Stimulated activated naive CD8-positive, alpha-beta T cell treated with anti-CD3 and anti-CD28 coated beads, Interleukin-15, Interleukin-2, amounts not matched to agents 100 ng/mL and 50 ng/mL, for 24 hours (primary cell): ENCODE data around the gene CLIP1.
"Not testable (repeated sequence)": the region's sequence is repeated elsewhere in the genome, so short reads cannot be mapped to it uniquely, and the experiment has no call there.

Experiments
- H3K27ac Mint-ChIP-seq: one replicate; pipeline ENCODE4 v1.8.0; 2021; ENCODE audit warnings: mild to moderate bottlenecking, mixed read lengths
- H3K27me3 Mint-ChIP-seq: one replicate; pipeline ENCODE4 v1.8.0; 2021; ENCODE audit warnings: mixed read lengths
- H3K36me3 Mint-ChIP-seq: one replicate; pipeline ENCODE4 v1.8.0; 2021; ENCODE audit warnings: low read depth, mixed read lengths
- H3K4me1 Mint-ChIP-seq: one replicate; pipeline ENCODE4 v1.8.0; 2021; ENCODE audit warnings: low read depth, mixed read lengths
- H3K4me3 Mint-ChIP-seq: one replicate; pipeline ENCODE4 v1.8.0; 2021; ENCODE audit warnings: mild to moderate bottlenecking, mixed read lengths
- H3K9me3 Mint-ChIP-seq: one replicate; pipeline ENCODE4 v1.8.0; 2021; ENCODE audit warnings: mixed read lengths

The CLIP1 gene

GRCh38 chr12:122393817-122394216 is 28.7 kb downstream of the CLIP1 start:
- no peaks in the 10 kb centered on the region for H3K27me3 Mint-ChIP-seq
- H3K27ac Mint-ChIP-seq: no peak overlapping the region
- peaks cover 12% of the 10 kb centered on the region for H3K36me3 Mint-ChIP-seq
- H3K9me3 Mint-ChIP-seq: no peaks in the 10 kb centered on the region
- peaks cover 16% of the 10 kb centered on the region for H3K4me1 Mint-ChIP-seq
- no peak overlapping the region for H3K4me3 Mint-ChIP-seq

GRCh38 chr12:122392411-122392810 is 30.1 kb downstream of the CLIP1 start:
- Mint-ChIP-seq H3K36me3 (peaks cover 9% of the 10 kb centered on the region), H3K4me1 (peaks cover 16% of the 10 kb centered on the region), H3K27me3 (no peaks in the 10 kb centered on the region), H3K4me3 (no peak overlapping the region), H3K9me3 (no peaks in the 10 kb centered on the region), H3K27ac (no peak overlapping the region)

GRCh38 chr12:122389677-122390076 is 32.8 kb downstream of the CLIP1 start:
- H3K36me3 Mint-ChIP-seq: no peaks in the 10 kb centered on the region
- H3K4me1 Mint-ChIP-seq: peaks cover 6% of the 10 kb centered on the region
- no peaks in the 10 kb centered on the region for H3K27me3 Mint-ChIP-seq
- H3K27ac Mint-ChIP-seq: no peak overlapping the region
- H3K9me3 Mint-ChIP-seq: no peaks in the 10 kb centered on the region
- H3K4me3 Mint-ChIP-seq: no peak overlapping the region

- no peak overlapping the region for H3K27ac Mint-ChIP-seq
- no peak overlapping the region for H3K4me3 Mint-ChIP-seq
- no peaks in the 10 kb centered on the region for H3K27me3 Mint-ChIP-seq
- no peaks in the 10 kb centered on the region for H3K4me1 Mint-ChIP-seq
- no peaks in the 10 kb centered on the region for H3K9me3 Mint-ChIP-seq
- no peaks in the 10 kb centered on the region for H3K36me3 Mint-ChIP-seq
Measured at GRCh38 chr12:122387887-122388286, 34.6 kb downstream of the CLIP1 start.

- Mint-ChIP-seq H3K27ac (no peak overlapping the region), H3K27me3 (no peaks in the 10 kb centered on the region), H3K36me3 (no peaks in the 10 kb centered on the region)
Measured at GRCh38 chr12:122385171-122386016, 37.1 kb downstream of the CLIP1 start.

GRCh38 chr12:122382919-122383350 is 39.5 kb downstream of the CLIP1 start:
- Mint-ChIP-seq H3K4me1 (no peaks in the 10 kb centered on the region), H3K4me3 (no peak overlapping the region), H3K36me3 (peaks cover 4% of the 10 kb centered on the region), H3K27ac (no peak overlapping the region), H3K9me3 (no peaks in the 10 kb centered on the region), H3K27me3 (no peaks in the 10 kb centered on the region)

More at GRCh38 chr12:122385171-122386016, 37.1 kb downstream of the CLIP1 start:
- Mint-ChIP-seq H3K4me1 (no peaks in the 10 kb centered on the region), H3K4me3 (no peak overlapping the region), H3K9me3 (no peaks in the 10 kb centered on the region)

GRCh38 chr12:122381021-122381420 is 41.4 kb downstream of the CLIP1 start:
- H3K27me3 Mint-ChIP-seq: no peaks in the 10 kb centered on the region
- peaks cover 13% of the 10 kb centered on the region for H3K36me3 Mint-ChIP-seq
- H3K27ac Mint-ChIP-seq: no peak overlapping the region
- no peaks in the 10 kb centered on the region for H3K9me3 Mint-ChIP-seq
- no peaks in the 10 kb centered on the region for H3K4me1 Mint-ChIP-seq
- H3K4me3 Mint-ChIP-seq: no peak overlapping the region

- H3K27me3 Mint-ChIP-seq, H3K4me1 Mint-ChIP-seq, H3K27ac Mint-ChIP-seq, H3K9me3 Mint-ChIP-seq, H3K4me3 Mint-ChIP-seq: not testable (repeated sequence)
- H3K36me3 Mint-ChIP-seq: peaks cover 32% of the 10 kb centered on the region
Measured at GRCh38 chr12:122376751-122377150, 45.7 kb downstream of the CLIP1 start.

GRCh38 chr12:122374707-122375106 is 47.8 kb downstream of the CLIP1 start:
- H3K36me3 Mint-ChIP-seq: peaks cover 38% of the 10 kb centered on the region

GRCh38 chr12:122371475-122372045 is 50.9 kb downstream of the CLIP1 start:
- peaks cover 19% of the 10 kb centered on the region for H3K4me1 Mint-ChIP-seq
- H3K27ac Mint-ChIP-seq: no peak overlapping the region
- no peaks in the 10 kb centered on the region for H3K27me3 Mint-ChIP-seq
- H3K36me3 Mint-ChIP-seq: peaks cover 49% of the 10 kb centered on the region
- no peaks in the 10 kb centered on the region for H3K9me3 Mint-ChIP-seq
- H3K4me3 Mint-ChIP-seq: no peak overlapping the region

More at GRCh38 chr12:122374707-122375106, 47.8 kb downstream of the CLIP1 start:
- no peak overlapping the region for H3K27ac Mint-ChIP-seq
- H3K4me1 Mint-ChIP-seq: peaks cover 4% of the 10 kb centered on the region
- no peaks in the 10 kb centered on the region for H3K9me3 Mint-ChIP-seq
- H3K4me3 Mint-ChIP-seq: no peak overlapping the region
- H3K27me3 Mint-ChIP-seq: no peaks in the 10 kb centered on the region

- Mint-ChIP-seq H3K27me3 (no peaks in the 10 kb centered on the region), H3K36me3 (peaks cover 38% of the 10 kb centered on the region), H3K9me3 (no peaks in the 10 kb centered on the region), H3K4me1 (peaks cover 21% of the 10 kb centered on the region), H3K4me3 (no peak overlapping the region), H3K27ac (no peak overlapping the region)
Measured at GRCh38 chr12:122368361-122369073, 54.0 kb downstream of the CLIP1 start.

- H3K27me3 Mint-ChIP-seq, H3K9me3 Mint-ChIP-seq, H3K4me3 Mint-ChIP-seq: not testable (repeated sequence)
- Mint-ChIP-seq H3K27ac (peak overlapping the region; percentile 84), H3K4me1 (peaks cover 21% of the 10 kb centered on the region), H3K36me3 (peaks cover 40% of the 10 kb centered on the region)
Measured at GRCh38 chr12:122367632-122368031, 54.8 kb downstream of the CLIP1 start.

GRCh38 chr12:122366685-122367475 is 55.6 kb downstream of the CLIP1 start:
- Mint-ChIP-seq H3K27ac (peak overlapping the region; percentile 84), H3K36me3 (peaks cover 36% of the 10 kb centered on the region), H3K4me1 (peaks cover 21% of the 10 kb centered on the region), H3K9me3 (no peaks in the 10 kb centered on the region), H3K4me3 (no peak overlapping the region), H3K27me3 (no peaks in the 10 kb centered on the region)

- Mint-ChIP-seq H3K36me3 (peaks cover 44% of the 10 kb centered on the region), H3K4me1 (peaks cover 16% of the 10 kb centered on the region)
- H3K27ac Mint-ChIP-seq, H3K9me3 Mint-ChIP-seq, H3K27me3 Mint-ChIP-seq, H3K4me3 Mint-ChIP-seq: not testable (repeated sequence)
Measured at GRCh38 chr12:122365226-122365625, 57.2 kb downstream of the CLIP1 start.
